GM21723 (cell line): ENCODE measurements around the gene C7orf57.

Experiments
- ATAC-seq: cut with Tn5 transposase; IDR thresholded peaks from one replicate; pipeline ENCODE4 v1.9.1; 2021; ENCODE audit warnings: mild to moderate bottlenecking, moderate library complexity; ENCODE audit not compliant: unreplicated experiment

C7orf57 gene

DNA sequence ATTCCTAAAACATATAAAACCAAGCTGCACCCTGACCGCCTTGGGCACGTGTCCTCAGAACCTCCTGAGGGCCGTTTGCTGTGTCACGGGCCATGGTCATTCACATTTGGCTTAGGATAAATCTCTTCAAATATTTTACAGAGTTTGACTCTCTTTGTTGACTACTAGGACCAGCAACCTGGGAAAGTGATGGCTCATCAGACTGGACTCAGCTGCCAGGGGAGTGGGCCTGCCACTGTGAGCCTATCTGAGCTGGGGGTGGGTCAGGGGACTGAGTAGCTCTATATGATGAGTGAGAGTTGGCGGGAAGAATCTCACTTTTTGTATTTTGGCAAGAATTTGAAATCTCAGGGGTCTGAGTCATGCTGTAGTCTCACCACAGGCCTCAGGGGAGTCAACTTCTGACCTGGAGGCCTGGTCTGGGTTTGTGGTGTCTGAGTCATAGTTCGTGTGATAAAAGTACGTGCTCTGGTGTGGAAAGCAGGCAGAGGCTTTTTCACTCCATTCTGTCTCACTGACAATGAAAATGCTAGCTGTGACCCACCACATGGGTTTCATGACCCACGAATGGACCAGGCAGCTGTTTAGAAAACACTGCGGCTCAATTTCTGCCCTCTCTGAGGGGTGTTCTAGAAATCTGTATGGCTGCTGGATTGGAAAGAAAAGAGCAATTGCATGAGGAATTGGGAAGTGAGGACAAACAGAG is 49.5 kb downstream of the C7orf57 start:
- peak; percentile 68 for ATAC-seq

DNA sequence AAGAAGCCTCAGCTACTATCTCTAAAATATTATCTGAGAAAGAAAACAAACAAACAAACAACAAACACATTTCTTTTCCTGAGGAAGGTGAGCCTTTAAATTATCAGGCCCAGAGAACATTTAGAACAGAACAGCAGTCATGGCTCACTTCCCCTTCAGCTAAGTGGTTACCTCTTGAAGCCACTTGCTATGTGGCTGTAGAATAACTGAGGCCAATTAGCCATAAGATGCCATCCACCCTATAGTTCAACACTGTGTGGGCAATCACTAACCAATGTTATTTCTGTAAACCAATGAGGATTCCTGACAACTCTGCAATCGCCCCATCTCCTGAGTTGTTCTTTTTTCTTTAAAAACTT is 50.1 kb downstream of the C7orf57 start:
- peak; percentile 14 for ATAC-seq

DNA sequence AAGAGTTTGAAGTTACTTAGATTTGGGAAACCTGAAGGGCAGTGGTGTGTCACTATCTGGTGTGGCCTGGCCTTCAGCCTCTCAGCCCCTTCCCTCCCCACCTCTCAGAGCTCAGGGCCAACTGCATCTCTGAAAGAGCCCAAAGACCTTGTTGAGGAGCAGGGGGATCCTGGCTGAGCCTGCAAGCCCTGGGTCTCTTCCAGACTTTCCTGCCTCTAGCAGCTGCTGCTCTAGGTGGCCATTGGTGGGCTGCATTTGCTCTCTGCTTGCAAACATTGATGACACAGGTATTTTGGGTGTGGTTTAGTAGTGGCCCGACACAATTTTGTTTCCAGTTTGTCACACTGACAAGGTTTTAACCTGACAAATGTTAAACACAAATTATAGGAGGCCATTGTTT is 50.6 kb downstream of the C7orf57 start:
- ATAC-seq: no peak

DNA sequence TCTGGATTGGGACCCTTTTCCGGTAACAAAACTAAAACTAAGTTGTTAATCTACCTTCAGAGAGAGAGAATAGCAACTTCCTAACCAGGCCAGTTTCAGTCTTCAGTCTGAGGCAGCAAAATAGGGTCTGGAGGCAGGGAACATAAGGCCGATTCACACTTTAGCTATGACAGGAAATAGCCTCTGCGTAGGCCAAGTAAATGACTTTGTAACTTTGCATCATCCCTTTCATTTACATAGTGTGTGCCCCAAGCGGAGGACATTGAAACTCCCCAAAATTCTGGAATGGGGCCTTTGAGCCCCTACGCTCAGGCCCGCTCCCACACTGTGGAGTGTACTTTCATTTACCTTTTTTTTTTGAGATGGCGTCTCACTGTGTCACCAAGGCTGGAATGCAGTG is 52.0 kb downstream of the C7orf57 start:
- peak; percentile 12 for ATAC-seq

DNA sequence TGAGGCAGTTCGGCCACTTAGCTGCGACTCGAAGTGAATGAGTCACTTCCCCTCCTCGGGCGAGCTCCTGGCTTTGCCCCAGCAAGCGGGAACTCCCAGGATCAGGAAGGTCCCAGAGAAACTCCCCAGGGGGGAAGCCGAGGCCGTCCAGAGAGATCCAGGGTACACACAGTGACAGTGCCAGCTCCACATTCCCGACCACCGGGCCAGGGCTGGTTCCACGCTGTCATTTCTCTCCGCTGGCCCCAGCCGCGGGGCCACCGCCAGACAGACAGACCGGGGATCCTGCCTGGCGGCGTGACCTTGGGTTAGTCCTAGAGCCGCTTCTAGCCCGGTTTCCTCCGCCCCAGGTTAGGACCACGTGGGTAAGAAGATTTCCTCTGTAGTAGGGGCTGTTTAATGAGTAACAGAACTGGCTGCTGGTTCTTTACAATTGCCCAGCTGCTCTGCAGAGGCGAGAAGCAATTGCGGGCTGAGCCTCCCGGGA is 53.3 kb downstream of the C7orf57 start:
- ATAC-seq: peak; percentile 53

DNA sequence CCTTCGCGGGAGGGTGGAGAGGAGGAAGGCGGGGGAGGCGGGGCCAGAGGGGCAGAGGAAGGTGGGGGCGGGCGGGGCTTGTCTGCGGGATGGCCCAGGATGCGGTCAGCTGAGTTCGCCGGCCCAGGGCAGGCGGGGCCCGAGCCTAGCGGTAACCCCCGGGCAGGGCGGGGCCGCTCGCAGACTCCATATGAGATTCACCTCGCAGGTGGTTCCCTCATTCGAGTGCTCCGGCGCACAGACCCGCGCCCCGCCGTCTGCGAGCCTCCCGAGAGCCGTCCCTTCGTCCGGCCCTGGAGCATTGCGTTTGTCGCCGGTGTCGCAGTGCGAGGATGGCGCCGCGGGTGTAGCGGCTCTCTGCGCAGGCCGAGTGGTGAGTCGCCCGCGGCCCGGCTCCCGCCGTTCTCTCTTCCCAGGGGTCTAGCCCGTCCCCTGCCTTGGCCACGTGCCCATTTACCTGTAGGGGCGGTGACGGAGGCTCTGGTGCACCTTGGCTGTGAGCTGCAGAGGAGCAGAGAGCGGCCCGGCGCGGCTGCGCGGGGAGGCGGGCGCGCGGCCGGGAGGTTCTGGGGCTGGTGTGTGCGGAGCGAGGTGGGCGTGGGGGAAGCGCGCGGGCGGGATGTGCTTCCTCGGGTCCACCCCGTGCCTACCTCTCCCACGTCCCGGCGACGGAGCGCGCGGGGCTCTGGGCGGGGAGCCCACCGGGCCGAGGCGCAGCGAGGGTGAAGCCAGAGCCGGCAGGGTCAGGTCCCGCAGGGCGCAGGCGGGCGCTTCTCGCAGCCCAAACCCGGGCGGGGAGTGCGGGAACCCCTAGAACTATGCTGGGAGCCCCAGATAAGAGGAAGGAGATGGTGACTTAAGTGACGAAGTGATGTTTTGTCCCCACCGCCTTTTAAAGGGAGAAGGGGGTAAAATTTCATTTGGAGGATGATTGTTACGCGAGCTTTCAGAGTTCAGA is 54.0 kb downstream of the C7orf57 start, which contains the start of gene UPP1:
TSS of gene UPP1 (plus strand) at position 220 of the 958 bp plus-strand sequence. CDS start 5,519 bp downstream, outside the sequence.
- ATAC-seq: peak; percentile 59

DNA sequence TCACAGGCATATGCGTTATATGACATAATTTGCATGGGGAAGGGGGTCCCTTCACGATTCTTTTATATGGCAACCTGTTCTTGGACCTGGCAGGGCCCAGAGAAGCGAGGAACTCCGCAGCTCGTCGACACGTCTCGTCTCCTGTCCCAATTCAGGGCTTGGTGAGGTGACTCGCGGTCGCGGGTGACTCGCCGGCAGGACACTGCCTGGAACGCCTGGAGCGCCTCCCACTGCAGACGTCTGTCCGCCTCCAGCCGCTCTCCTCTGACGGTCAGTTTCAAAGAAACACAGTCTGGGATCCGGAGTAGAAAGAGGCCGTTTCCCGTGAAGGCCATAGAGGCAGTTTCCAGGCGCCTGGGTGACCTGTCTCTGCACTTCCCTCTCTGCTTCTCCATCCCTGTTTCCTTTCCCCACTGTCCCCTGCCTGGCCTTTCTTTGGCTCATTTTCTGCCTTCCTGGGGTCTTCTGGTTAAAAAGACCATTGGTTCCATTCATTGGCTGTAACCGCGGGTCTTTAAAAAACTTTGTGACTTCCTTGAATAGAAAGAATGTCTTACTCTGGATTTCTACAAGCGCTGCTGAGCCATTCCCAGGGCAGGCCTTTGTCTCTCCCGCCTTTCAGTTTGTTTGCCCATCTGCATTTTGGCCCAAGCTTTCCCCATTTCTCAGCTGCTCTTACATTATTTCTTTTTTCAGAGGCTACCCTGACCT is 54.9 kb downstream of the C7orf57 start:
- ATAC-seq: no peak

DNA sequence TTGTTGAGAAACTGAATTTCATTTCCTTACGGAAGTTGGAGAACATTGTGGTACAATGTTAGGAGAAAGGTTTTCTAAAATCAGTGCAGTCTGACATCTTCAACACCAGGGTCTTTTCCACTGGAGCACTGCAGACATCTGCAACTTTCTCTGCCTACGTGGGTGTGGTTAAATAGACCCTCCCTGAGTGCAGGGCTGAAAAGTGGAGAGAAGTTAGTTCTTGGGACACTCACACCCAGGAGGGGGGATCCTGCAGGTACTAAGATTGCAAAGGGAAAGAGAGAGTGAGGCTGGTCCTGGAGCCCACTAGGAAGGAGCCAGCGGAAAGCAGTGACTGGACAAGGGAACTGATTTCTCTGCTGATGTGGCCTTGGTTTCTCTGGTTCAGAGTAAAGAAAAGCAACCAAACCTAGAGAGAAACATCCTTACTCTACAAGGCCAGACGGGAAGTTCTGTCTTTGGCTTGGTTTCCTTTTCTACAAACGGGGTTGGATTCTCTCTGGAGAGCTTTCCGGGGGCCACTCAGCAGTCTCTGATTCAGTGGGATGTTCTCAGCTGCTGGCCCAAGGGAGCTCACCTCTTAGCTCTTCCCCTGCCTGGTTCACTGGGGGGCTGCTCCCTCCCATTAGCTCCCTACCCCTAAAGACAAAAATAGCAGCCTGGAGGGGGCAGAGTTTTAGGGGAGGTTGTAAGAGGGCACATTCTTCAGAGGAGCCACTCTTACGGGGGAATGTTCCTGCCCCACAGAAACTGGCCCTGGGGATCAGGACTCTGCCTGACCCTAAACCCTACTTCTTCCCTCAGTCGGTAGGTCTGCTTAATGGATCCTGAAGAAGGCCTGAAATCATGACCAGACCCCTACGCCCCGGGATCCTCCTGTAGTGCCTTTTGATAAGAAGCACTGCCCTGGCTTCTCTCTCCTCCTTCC is 56.4 kb downstream of the C7orf57 start:
- no peak for ATAC-seq

DNA sequence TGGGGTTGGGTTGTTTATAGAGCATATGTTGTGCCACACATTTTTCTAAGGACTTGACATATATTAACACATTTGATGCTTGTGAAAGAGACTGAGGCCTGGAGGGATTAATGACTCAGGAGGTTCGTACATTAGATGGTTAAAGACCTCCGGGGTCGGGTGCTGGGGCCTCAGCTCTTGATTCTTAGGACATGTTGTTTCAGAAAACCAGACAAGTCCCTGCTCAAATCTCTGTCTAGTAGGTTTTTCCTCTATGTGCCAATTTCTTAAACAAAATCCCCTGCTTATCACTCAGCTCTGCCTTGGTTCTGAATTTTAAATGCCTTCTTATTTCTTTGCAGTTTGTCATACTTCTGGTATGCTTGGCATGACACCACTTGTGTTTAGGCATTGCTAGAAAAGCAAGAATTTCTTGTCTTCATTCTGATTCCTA is 59.5 kb downstream of the C7orf57 start:
- ATAC-seq: no peak

DNA sequence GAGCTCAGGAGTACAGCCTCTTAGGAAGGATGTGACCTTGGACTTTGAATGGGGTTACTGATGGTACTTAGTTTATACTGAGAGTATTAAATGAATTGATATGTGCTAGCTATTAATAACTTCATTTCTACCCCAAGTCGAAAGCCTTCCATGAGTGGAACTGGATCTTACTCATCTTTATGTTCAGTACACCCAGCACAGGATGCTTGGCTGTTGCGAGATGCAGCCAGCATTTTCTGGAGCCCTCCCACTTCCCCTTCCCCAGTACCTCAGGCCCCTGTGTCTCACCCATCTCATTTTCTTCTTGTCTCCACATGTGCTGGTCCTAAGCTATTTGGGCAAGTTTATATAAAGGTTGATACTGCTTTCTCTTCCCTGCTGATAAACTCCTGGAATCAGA is 60.9 kb downstream of the C7orf57 start:
- ATAC-seq: no peak

DNA sequence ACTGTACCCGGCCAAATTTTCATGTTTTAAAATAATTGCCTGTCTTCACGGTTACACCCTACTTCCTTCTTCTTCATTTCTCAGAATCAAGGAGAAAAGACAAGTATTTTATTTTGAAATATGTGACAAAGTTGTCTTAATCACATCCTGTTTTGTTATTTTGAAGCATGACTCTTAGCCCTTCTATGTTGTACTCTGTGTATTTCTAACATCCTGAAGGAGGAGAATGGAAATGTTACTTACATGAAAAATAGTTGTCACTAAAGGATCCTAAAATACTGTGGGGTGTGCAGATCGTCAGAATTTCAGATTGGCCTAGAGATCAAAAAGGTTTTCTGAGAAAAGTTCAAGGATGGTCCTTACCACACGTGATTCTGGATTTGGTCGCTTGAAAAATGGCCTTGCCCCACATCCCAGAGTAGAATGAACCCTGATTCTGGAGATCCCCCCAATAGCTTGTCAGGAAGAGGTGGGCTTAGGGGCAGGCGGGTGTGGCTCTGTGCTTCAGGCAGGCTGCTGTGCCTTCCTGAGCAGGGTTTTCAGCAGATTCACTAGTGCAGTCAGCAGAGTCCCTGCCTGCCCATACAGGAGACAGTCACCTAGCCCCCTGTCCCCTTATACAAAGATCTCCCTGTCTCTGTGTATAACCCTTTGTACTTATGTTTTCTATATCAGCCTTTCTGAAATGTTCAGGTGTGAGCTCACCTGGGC is 62.3 kb downstream of the C7orf57 start:
- ATAC-seq: no peak

DNA sequence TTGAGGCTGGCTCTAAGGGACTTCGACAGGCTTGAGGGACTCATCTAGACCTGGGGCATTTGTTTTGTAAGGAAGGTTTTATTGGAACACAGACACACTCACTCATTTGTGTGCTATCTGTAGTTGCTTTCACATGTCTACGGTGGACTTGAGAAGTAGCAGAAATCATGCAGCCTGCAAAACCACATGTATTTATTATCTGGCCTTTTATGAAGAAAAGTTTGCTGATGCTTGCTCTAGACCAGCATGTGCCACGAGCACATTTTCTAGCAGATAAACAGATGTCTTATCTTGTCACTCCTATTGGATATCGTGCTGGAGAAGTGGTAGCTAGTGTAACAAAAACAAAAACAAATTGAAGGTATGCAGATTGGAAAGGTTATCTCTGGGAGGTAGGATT is 63.5 kb downstream of the C7orf57 start:
- ATAC-seq: no peak

DNA sequence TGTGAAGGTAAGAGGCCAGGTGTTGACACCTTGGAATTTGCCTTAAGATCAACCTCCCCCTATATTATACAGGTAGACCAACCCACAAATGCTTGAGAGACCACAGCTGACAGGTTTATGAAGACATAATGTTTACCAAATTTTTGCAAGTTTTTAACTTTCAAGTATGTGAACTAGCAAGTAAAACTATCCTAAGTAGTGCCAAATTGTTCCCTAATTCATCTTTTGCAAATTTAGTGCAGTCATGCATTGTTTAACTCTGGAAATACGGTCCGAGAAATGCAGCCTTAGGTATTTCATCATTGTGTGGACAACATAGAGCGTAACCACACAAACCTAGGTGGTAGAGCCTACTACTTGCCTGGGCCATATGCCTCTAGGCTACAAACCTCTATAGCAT is 64.4 kb downstream of the C7orf57 start:
- no peak for ATAC-seq

DNA sequence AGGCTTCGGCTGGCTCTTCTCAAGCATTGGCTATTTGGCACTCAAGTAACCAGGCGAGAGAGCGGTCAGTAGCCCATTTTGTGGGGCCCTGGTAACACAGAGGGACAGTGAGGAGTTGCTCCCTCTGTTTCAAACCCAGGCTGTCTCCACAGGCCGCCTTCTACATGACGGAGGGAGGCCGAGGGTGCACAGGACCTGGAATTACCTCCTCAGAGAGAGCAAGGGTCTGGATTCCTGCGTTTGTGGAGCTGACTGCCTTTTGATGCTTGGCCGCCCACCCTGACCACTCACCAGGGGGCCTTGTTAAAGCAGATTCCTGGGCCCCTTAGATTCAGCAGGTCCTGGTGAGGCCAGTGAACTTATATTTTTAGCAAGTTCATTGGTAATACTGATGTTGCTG is 66.0 kb downstream of the C7orf57 start:
- ATAC-seq: no peak

DNA sequence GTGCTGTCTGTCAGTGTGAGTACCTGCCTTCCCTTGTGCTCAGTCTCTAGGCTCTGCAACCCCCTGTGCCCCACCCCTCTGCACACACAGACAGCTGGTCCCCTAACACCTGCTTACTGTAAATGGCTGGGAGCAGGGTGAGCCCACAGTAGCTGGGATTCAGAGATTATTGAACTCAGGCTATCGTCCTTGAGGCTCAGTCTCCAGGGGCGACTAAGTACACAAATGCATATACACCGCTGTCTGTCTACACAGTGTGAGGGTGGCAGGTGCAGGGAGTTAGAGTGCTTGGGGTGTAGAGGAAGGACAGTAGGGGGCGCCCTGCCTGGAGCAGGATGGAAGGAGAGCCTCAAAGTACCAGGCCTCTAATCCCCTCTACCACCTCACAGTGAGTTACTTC is 66.6 kb downstream of the C7orf57 start:
- ATAC-seq: no peak

DNA sequence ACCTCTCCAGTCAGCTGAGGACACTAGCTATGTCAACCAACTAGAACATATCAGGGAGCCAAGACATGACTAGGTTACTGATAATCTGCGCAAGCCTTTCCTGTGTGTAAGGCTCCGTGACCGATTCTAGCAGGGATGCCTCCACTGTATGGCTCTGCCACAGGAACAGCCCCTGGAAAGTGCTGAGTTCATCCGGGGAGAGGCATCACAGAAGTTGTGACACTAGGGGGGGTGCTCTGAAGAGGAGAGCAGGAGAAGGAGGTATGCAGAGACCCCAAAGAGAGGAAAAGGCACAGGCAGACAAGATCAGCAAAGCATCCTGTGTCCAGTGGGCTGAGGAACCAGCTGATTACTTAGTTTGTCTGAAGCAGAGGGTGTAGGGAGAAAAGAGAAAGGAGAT is 67.2 kb downstream of the C7orf57 start:
- ATAC-seq: no peak

DNA sequence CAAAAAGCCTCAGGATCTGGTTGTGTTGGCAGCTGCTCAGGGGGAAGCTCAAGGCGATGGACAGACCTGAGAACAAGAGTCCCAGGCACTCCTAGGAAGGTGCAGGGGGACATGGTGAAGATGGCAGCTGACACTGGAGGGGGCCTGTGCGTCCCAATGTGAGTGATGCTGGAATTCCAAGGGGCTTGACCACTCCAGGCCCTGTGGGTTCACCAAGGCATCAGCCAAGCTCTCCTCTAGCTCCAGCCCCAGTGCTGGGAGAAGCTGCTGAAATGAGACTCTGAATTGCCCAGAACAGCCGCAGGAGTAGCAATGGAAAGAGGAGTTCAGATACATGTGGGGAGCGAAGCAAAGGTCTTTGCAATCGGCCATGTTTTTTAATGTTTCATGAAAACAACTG is 69.7 kb downstream of the C7orf57 start:
- ATAC-seq: no peak

DNA sequence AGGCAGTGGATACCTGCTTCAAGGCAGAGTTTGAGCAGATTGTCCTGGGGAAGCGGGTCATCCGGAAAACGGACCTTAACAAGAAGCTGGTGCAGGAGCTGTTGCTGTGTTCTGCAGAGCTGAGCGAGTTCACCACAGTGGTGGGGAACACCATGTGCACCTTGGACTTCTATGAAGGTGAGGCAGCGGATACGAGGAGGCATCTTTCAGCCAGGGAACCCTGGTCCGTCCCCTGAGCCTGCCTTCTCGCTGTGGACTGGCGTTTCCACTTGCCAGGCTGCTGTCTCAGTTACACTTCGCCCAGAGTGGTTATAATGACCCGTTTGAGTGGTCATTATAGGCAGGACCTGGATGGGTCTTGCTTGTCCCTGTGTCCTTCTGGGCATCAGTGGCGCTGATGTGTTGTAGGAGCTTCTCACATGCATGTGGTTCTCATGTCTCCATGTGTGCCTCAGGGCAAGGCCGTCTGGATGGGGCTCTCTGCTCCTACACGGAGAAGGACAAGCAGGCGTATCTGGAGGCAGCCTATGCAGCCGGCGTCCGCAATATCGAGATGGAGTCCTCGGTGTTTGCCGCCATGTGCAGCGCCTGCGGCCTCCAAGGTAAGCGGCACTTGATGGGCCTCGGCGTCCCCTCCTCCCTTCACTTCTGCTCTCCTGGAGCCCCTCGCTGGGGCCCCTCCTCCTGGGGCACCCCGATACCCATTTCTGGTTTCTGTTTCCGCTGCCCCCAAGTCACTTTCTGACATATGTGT is 71.7 kb downstream of the C7orf57 start:
- no peak for ATAC-seq

DNA sequence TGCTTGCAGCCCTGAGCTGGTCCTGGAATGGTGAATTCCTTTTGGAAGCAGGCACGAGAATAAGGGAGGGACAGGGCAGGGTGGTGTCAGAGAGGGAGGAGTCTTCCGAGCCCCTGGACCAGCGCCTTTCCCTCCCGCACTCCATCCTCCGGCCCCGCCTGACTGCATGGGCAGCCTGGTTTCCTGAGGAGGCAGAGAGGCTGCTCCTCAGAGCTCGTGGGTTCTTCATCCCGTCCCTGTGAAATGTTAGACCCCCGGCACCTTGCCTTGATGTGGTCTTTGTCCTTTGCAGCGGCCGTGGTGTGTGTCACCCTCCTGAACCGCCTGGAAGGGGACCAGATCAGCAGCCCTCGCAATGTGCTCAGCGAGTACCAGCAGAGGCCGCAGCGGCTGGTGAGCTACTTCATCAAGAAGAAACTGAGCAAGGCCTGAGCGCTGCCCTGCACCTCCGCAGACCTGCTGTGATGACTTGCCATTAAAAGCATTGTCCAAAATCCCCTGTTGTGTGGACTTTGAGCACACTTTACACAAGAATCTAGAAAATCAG is 72.7 kb downstream of the C7orf57 start:
- no peak for ATAC-seq
